GM21529 (cell line): ENCODE results near the gene ACOT2.
A peak's percentile ranks its signal among the peaks of the same experiment; 100 is the strongest.
"Not testable (repeated sequence)": the region's sequence is repeated elsewhere in the genome, so short reads cannot be mapped to it uniquely, and the experiment has no call there.

Experiments
- ATAC-seq: cut with Tn5 transposase; IDR thresholded peaks from one replicate; pipeline ENCODE4 v1.9.1; 2021; ENCODE audit not compliant: unreplicated experiment

ACOT2 gene

GRCh38 chr14:73569185-73569958 is at the start of gene ACOT2:
Gene ACOT2, plus strand, starts transcription at chr14:73569213. Its CDS starts 28 bp downstream, at chr14:73569241.
- ATAC-seq: peak; percentile 64

GRCh38 chr14:73521229-73521628 is 47.8 kb upstream of the ACOT2 start:
- no peak for ATAC-seq

GRCh38 chr14:73524493-73524892 is 44.5 kb upstream of the ACOT2 start:
- no peak for ATAC-seq

- ATAC-seq: no peak
Measured at GRCh38 chr14:73526036-73526984, 42.7 kb upstream of the ACOT2 start.

GRCh38 chr14:73529356-73529755 is 39.7 kb upstream of the ACOT2 start:
- ATAC-seq: not testable (repeated sequence)

GRCh38 chr14:73531971-73532370 is 37.0 kb upstream of the ACOT2 start:
- not testable (repeated sequence) for ATAC-seq

- not testable (repeated sequence) for ATAC-seq
Measured at GRCh38 chr14:73537244-73538045, 31.6 kb upstream of the ACOT2 start.

GRCh38 chr14:73539017-73539416 is 30.0 kb upstream of the ACOT2 start:
- peak; percentile 92 for ATAC-seq

- ATAC-seq: not testable (repeated sequence)
Measured at GRCh38 chr14:73542961-73543360, 26.1 kb upstream of the ACOT2 start.

GRCh38 chr14:73545353-73545752 is 23.7 kb upstream of the ACOT2 start:
- ATAC-seq: not testable (repeated sequence)

GRCh38 chr14:73549097-73549496 is 19.9 kb upstream of the ACOT2 start:
- not testable (repeated sequence) for ATAC-seq

GRCh38 chr14:73549889-73550524 is 19.0 kb upstream of the ACOT2 start:
- not testable (repeated sequence) for ATAC-seq

- no peak for ATAC-seq
Measured at GRCh38 chr14:73553845-73554244, 15.2 kb upstream of the ACOT2 start.

- not testable (repeated sequence) for ATAC-seq
Measured at GRCh38 chr14:73557201-73557600, 11.8 kb upstream of the ACOT2 start.

GRCh38 chr14:73558238-73558637 is 10.8 kb upstream of the ACOT2 start:
- ATAC-seq: not testable (repeated sequence)

- not testable (repeated sequence) for ATAC-seq
Measured at GRCh38 chr14:73562256-73562655, 6.8 kb upstream of the ACOT2 start.

GRCh38 chr14:73562696-73563095 is 6.3 kb upstream of the ACOT2 start:
- not testable (repeated sequence) for ATAC-seq

- ATAC-seq: not testable (repeated sequence)
Measured at GRCh38 chr14:73566431-73566830, 2.6 kb upstream of the ACOT2 start.

- not testable (repeated sequence) for ATAC-seq
Measured at GRCh38 chr14:73566935-73567334, 2.1 kb upstream of the ACOT2 start.

- no peak for ATAC-seq
Measured at GRCh38 chr14:73567358-73567757, 1.7 kb upstream of the ACOT2 start.
